Measurements from ENCODE around the gene EXOC6. TPM values are rescaled to one million over a fixed set of nuclear protein-coding genes. Genes with fewer than 3 reads are reported as not detected.

Gene EXOC6
- total RNA-seq, 1 donor from 2014 or later, result 21.7 TPM

GRCh38 chr10:92849576-92850090 is 1.3 kb downstream of the EXOC6 start:
- peak overlapping the region; percentile 81 for H3K4me3 Mint-ChIP-seq (ENCODE audit: low read depth)
- H3K4me1 Mint-ChIP-seq (ENCODE audit: low read depth), result peaks cover 13% of the 10 kb centered on the region
- no peaks in the 10 kb centered on the region for H3K27me3 Mint-ChIP-seq
- no peaks in the 10 kb centered on the region for H3K9me3 Mint-ChIP-seq (ENCODE audit: low read depth)
- TF ChIP-seq, protein P1, sequence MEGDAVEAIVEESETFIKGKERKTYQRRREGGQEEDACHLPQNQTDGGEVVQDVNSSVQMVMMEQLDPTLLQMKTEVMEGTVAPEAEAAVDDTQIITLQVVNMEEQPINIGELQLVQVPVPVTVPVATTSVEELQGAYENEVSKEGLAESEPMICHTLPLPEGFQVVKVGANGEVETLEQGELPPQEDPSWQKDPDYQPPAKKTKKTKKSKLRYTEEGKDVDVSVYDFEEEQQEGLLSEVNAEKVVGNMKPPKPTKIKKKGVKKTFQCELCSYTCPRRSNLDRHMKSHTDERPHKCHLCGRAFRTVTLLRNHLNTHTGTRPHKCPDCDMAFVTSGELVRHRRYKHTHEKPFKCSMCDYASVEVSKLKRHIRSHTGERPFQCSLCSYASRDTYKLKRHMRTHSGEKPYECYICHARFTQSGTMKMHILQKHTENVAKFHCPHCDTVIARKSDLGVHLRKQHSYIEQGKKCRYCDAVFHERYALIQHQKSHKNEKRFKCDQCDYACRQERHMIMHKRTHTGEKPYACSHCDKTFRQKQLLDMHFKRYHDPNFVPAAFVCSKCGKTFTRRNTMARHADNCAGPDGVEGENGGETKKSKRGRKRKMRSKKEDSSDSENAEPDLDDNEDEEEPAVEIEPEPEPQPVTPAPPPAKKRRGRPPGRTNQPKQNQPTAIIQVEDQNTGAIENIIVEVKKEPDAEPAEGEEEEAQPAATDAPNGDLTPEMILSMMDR (IDR thresholded peaks at IDR 0.05; ENCODE audit: unreplicated experiment), result no peak
- no peak overlapping the region for H3K27ac Mint-ChIP-seq
- DNase-seq (ENCODE audit: low spot score, unreplicated experiment), result no peak
- H3K36me3 Mint-ChIP-seq (ENCODE audit: insufficient read depth), result peaks cover 2% of the 10 kb centered on the region

- H3K4me1 Mint-ChIP-seq (ENCODE audit: low read depth), result peaks cover 10% of the 10 kb centered on the region
- no peak for DNase-seq (ENCODE audit: low spot score, unreplicated experiment)
- H3K27me3 Mint-ChIP-seq, result no peaks in the 10 kb centered on the region
- no peak overlapping the region for H3K4me3 Mint-ChIP-seq (ENCODE audit: low read depth)
- H3K27ac Mint-ChIP-seq, result no peak overlapping the region
- H3K36me3 Mint-ChIP-seq (ENCODE audit: insufficient read depth), result peaks cover 4% of the 10 kb centered on the region
- H3K9me3 Mint-ChIP-seq (ENCODE audit: low read depth), result no peaks in the 10 kb centered on the region
- TF ChIP-seq, protein P1 (IDR thresholded peaks at IDR 0.05; ENCODE audit: unreplicated experiment), result no peak
These were observed 1.9 kb downstream of the EXOC6 start for GRCh38 chr10:92850185-92850584.

- H3K27me3 Mint-ChIP-seq, result no peaks in the 10 kb centered on the region
- H3K9me3 Mint-ChIP-seq (ENCODE audit: low read depth), result peaks cover 5% of the 10 kb centered on the region
- TF ChIP-seq, protein P1 (IDR thresholded peaks at IDR 0.05; ENCODE audit: unreplicated experiment), result no peak
- DNase-seq (ENCODE audit: low spot score, unreplicated experiment), result no peak
- peaks cover 5% of the 10 kb centered on the region for H3K36me3 Mint-ChIP-seq (ENCODE audit: insufficient read depth)
- no peak overlapping the region for H3K27ac Mint-ChIP-seq
- no peak overlapping the region for H3K4me3 Mint-ChIP-seq (ENCODE audit: low read depth)
- peaks cover 10% of the 10 kb centered on the region for H3K4me1 Mint-ChIP-seq (ENCODE audit: low read depth)
These were observed 2.7 kb downstream of the EXOC6 start for GRCh38 chr10:92851003-92851402.

DNA sequence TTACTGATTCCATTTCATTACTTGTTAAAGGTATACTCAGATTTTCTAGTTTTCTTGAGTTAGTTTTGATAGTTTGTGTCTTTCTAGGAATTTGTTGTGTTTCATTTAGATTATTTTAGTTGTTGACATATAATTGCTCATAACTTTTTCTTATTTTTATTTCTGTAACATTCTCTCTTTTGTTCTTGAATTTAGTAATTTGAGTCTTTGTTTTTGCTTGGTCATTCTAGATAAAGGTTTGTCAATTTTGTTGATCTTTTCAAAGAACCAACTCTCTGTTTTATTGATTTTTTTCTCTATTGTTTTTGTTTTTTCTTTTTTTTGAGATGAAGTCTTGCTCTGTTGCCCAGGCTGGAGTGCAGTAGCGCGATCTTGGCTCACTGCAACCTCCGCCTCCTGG is 7.2 kb downstream of the EXOC6 start:
- H3K9me3 Mint-ChIP-seq (ENCODE audit: low read depth), result peaks cover 37% of the 10 kb centered on the region
- TF ChIP-seq, protein P1 (IDR thresholded peaks at IDR 0.05; ENCODE audit: unreplicated experiment), result no peak
- H3K4me1 Mint-ChIP-seq (ENCODE audit: low read depth), result no peaks in the 10 kb centered on the region
- no peak overlapping the region for H3K4me3 Mint-ChIP-seq (ENCODE audit: low read depth)
- peaks cover 31% of the 10 kb centered on the region for H3K36me3 Mint-ChIP-seq (ENCODE audit: insufficient read depth)
- no peaks in the 10 kb centered on the region for H3K27me3 Mint-ChIP-seq
- DNase-seq (ENCODE audit: low spot score, unreplicated experiment), result no peak
- no peak overlapping the region for H3K27ac Mint-ChIP-seq

DNA sequence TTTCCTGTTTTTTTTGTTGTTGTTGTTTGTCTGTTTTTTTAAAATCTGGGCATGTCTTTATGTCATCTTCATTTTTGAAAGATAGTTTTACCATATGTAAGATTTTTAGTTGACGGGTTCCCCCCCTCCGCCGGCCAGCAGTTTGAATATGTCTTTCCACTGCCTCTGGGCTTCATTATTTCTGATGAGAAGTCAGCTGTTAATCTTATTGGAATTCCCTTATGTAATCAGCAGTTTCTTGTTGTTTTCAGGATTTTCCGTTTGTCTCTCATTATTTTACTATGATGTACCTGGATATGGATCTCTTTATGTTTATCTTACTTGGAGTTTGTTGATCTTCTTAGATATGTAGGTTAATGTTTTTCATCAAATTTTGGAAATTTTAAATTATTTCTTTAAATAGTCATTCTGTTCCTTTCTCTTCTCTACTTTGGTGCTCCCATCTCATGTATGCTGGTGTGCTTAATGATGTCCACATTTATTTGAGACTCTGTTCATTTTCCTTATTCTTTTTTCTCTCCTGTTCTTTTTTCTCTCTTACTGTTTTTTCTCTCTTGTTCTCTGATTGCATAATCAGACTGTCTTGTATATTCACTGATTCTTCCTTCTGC is 9.7 kb downstream of the EXOC6 start:
- no peak overlapping the region for H3K27ac Mint-ChIP-seq
- no peak for DNase-seq (ENCODE audit: low spot score, unreplicated experiment)
- TF ChIP-seq, protein P1 (IDR thresholded peaks at IDR 0.05; ENCODE audit: unreplicated experiment), result no peak
- no peaks in the 10 kb centered on the region for H3K4me1 Mint-ChIP-seq (ENCODE audit: low read depth)
- H3K27me3 Mint-ChIP-seq, result no peaks in the 10 kb centered on the region
- H3K36me3 Mint-ChIP-seq (ENCODE audit: insufficient read depth), result peaks cover 34% of the 10 kb centered on the region
- H3K9me3 Mint-ChIP-seq (ENCODE audit: low read depth), result peaks cover 41% of the 10 kb centered on the region
- no peak overlapping the region for H3K4me3 Mint-ChIP-seq (ENCODE audit: low read depth)

All from progenitor cell of endocrine pancreas (in vitro differentiated cells).